ENCODE data around the gene RIPOR2. TPM values are rescaled to one million over a fixed set of nuclear protein-coding genes. Genes with fewer than 3 reads are reported as not detected.

RIPOR2 gene
- total and polyA plus RNA-seq, 2 experiments from 2014 or later: 9.5 to 22.5 TPM

DNA sequence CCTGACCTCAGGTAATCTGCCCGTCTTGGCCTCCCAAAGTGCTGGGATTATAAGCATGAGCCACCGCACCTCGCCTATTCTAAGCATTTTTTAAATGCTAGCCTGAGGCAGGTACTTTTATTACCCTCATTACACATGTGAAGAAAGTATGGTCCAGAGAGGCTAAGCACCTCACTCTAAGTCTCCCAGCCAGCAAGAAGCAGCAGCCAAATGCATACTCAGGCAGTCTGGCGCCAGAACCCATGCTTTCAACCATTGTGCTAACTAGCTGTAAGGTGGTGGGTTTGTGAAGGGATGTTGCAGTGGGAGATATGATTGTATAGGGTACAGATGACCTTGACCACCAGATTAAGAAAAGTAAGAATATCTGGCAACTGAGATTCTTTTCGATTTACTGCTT, 26.1 kb upstream of the RIPOR2 start (continued):
- TF ChIP-seq ZNF462 (CRISPR knock-in tag; IDR thresholded peaks at IDR 0.05) (no peak), ZNF331 (CRISPR knock-in tag; IDR thresholded peaks at IDR 0.05; ENCODE audit: low read depth) (no peak)

DNA sequence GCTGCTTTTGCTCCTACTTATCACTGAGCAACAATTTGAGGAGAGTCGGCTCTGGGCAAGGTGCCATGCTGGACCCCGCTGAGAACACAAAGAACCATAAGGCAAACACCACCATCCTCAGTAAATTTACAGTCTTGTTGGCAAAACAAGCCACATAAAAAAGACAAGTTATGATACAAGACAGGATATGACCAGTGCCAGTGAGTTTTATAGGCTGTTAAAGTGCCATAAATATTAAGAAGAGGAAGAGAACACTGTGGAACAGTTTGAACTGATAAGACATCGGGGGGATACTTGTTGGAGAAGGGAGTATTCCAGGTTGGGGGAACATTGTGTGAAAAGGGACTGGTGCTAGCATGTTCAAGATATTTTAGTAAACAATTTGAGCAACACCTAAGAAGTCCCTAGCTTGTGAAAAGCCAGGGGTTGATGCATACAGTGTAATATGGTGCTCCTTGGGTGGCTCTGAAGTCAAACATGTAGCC, 25.3 kb upstream of the RIPOR2 start:
- Histone ChIP-seq H3K4me1 (ENCODE audit: insufficient read depth) (no peaks in the 10 kb centered on the region), H3K27me3 (ENCODE audit: insufficient read depth) (no peaks in the 10 kb centered on the region), H3K9me2 (ENCODE audit: insufficient read depth) (peaks cover 19% of the 10 kb centered on the region; the same call in 1 of the 2 replicates), H3K79me2 (replicated peaks; ENCODE audit: insufficient read depth) (no peaks in the 10 kb centered on the region), H3K36me3 (ENCODE audit: insufficient read depth) (no peaks in the 10 kb centered on the region), H3K4me2 (no peak overlapping the region), H3K27ac (ENCODE audit: low read depth) (no peak overlapping the region), H3K4me3 (no peak overlapping the region), H3F3A (replicated peaks; ENCODE audit: low read depth) (no peaks in the 10 kb centered on the region), H4K20me1 (replicated peaks; ENCODE audit: insufficient read depth) (no peaks in the 10 kb centered on the region), H2AFZ (peak overlapping the region; percentile 53; the same call in 1 of the 2 replicates)
- Mint-ChIP-seq H3K27ac (no peak overlapping the region), H3K4me3 (no peak overlapping the region), H3K9me3 (no peaks in the 10 kb centered on the region; the same call in 2 of the 3 replicates), H3K4me1 (peaks cover 5% of the 10 kb centered on the region; the same call in 1 of the 3 replicates), H3K27me3 (ENCODE audit: insufficient read depth, low read depth, poor library complexity) (no peaks in the 10 kb centered on the region), H3K36me3 (ENCODE audit: low read depth) (no peaks in the 10 kb centered on the region)
- DNase-seq (ENCODE audit: low spot score) (no peak), ATAC-seq (no peak)
- TF ChIP-seq REST (IDR thresholded peaks at IDR 0.05; ENCODE audit: unreplicated experiment): no peak
- TF ChIP-seq CREB1 (CRISPR knock-in tag; IDR thresholded peaks at IDR 0.05; ENCODE audit: low read depth): no peak
- TF ChIP-seq ZNF331 (CRISPR knock-in tag; IDR thresholded peaks at IDR 0.05; ENCODE audit: low read depth): no peak
- no peak for TF ChIP-seq NANOG (IDR thresholded peaks at IDR 0.05; ENCODE audit: borderline replicate concordance)
- TF ChIP-seq, protein P1, sequence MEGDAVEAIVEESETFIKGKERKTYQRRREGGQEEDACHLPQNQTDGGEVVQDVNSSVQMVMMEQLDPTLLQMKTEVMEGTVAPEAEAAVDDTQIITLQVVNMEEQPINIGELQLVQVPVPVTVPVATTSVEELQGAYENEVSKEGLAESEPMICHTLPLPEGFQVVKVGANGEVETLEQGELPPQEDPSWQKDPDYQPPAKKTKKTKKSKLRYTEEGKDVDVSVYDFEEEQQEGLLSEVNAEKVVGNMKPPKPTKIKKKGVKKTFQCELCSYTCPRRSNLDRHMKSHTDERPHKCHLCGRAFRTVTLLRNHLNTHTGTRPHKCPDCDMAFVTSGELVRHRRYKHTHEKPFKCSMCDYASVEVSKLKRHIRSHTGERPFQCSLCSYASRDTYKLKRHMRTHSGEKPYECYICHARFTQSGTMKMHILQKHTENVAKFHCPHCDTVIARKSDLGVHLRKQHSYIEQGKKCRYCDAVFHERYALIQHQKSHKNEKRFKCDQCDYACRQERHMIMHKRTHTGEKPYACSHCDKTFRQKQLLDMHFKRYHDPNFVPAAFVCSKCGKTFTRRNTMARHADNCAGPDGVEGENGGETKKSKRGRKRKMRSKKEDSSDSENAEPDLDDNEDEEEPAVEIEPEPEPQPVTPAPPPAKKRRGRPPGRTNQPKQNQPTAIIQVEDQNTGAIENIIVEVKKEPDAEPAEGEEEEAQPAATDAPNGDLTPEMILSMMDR (conservative IDR thresholded peaks at IDR 0.05; ENCODE audit: low read depth in 2 of 2): no peak
- no peak for TF ChIP-seq EZH2 (IDR thresholded peaks at IDR 0.05; ENCODE audit: low read depth, unreplicated experiment)
- TF ChIP-seq EZH2phosphoT487 (IDR thresholded peaks at IDR 0.05; ENCODE audit: unreplicated experiment): no peak
- no peak for TF ChIP-seq STAT1 (IDR thresholded peaks at IDR 0.05; ENCODE audit: unreplicated experiment)
- no peak for TF ChIP-seq ETS1 (IDR thresholded peaks at IDR 0.05)

All from GM23338 (cell line).